Spleen (tissue), 11 donors: ENCODE measurements around the gene GRHPR. TPM values are rescaled to one million over a fixed set of nuclear protein-coding genes. Genes with fewer than 3 reads are reported as not detected.

Experiments used
- DNase-seq: peaks from one replicate; pipeline ENCODE4 v3.0.0-alpha.2; 2020
- H3K27ac ChIP-seq, 8 donors: fragments of 200-600 bp; sonication (generic) in 7 of 8; 1 replicate in 4 of 8; 2 replicates in 4 of 8; pipeline versions ENCODE4 v1.5.0 to v1.8.0; 2016 to 2021; ENCODE audit warnings: inconsistent platforms in 4 of 8, mild to moderate bottlenecking in 4 of 8, moderate library complexity in 1 of 8
- H3K27me3 ChIP-seq, 7 donors: fragments of 200-600 bp; sonication (generic) in 6 of 7; replicated peaks in 1 of 7; 1 replicate in 4 of 7; 2 replicates in 3 of 7; pipeline versions ENCODE4 v1.5.0 to v1.8.0; 2016 to 2021; ENCODE audit warnings: inconsistent platforms in 3 of 7, mild to moderate bottlenecking in 1 of 7
- H3K36me3 ChIP-seq, 6 donors: fragments of 200-600 bp; sonication (generic) in 5 of 6; 1 replicate in 4 of 6; 2 replicates in 2 of 6; pipeline versions ENCODE4 v1.5.0 to v1.8.0; 2016 to 2021; ENCODE audit warnings: inconsistent platforms in 2 of 6
- H3K4me1 ChIP-seq, 6 donors: fragments of 200-600 bp; sonication (generic) in 5 of 6; 1 replicate in 3 of 6; 2 replicates in 3 of 6; pipeline versions ENCODE4 v1.5.0 to v1.8.0; 2016 to 2021; ENCODE audit warnings: inconsistent platforms in 3 of 6
- H3K4me3 ChIP-seq, 8 donors: fragments of 200-600 bp; sonication (generic) in 7 of 8; 1 replicate in 4 of 8; 2 replicates in 4 of 8; pipeline versions ENCODE4 v1.5.0 to v1.8.0; 2016 to 2021; ENCODE audit warnings: inconsistent platforms in 4 of 8, mild to moderate bottlenecking in 4 of 8, moderate library complexity in 2 of 8
- H3K9me3 ChIP-seq, 8 donors: fragments of 200-600 bp; sonication (generic) in 7 of 8; 1 replicate in 4 of 8; 2 replicates in 4 of 8; pipeline versions ENCODE4 v1.5.0 to v1.8.0; 2016 to 2021; ENCODE audit warnings: inconsistent platforms in 4 of 8
- POLR2A ChIP-seq, 3 donors: fragments of 450-650 bp; IDR thresholded peaks; one replicate each; pipeline ENCODE4 v1.5.1; 2017; ENCODE audit warnings: antibody characterized with exemption in 3 of 3, mild to moderate bottlenecking in 1 of 3
- POLR2AphosphoS5 ChIP-seq, 3 donors: sonication (generic); formaldehyde crosslinking; IDR thresholded peaks; one replicate each; pipeline ENCODE4 v1.5.1; 2017; ENCODE audit warnings: antibody characterized with exemption in 3 of 3
- whole genome bisulfite sequencing, 5 donors: extraction: QIAGEN DNeasy Blood & Tissue Kit in 3 of 5; methylation state at CpG; one replicate each; pipeline versions ENCODE4 v1.1.5 to v1.1.7; 2013 to 2018; 5-methylcytosine and 5-hydroxymethylcytosine counted together
- intact Hi-C: fragments of 100-400 bp; cut with DNase I; formaldehyde crosslinking; loops from one replicate; pipeline ENCODE4 v1.15.0; 2023; ENCODE audit warnings: low total_unique reads
- polyA plus RNA-seq, 3 donors: library from polyadenylated mRNA; stranded (reverse); fragments of 200-250 nt; gene quantifications; one replicate each; pipeline ENCODE4 v1.2.1, GENCODE V29; 2013
- total RNA-seq, 7 donors: library from RNA; depleted of rRNA in 3 of 7; stranded (reverse); fragments of >200 nt in 3 of 7; fragmentation: NEBNext Ultra II Directional in 4 of 7; extraction: Animal tissue kit (Norgen Biotek cat#: 25700) in 4 of 7; gene quantifications; one replicate each; pipeline versions ENCODE4 v1.1.0 to v1.2.1, GENCODE V29; 2016 to 2021
- TF ChIP-seq, protein P1 (sequence below), 11 experiments: fragments of 200-600 bp in 7 of 11; fragments of 450-650 bp in 4 of 11; sonication (generic) in 4 of 11; IDR thresholded peaks in 8 of 11; conservative IDR thresholded peaks in 3 of 11; 1 replicate in 7 of 11; 2 replicates in 4 of 11; pipeline versions ENCODE4 v1.4.0 to v1.8.0; 2016 to 2021; ENCODE audit warnings: antibody characterized with exemption in 11 of 11, inconsistent platforms in 4 of 11, mild to moderate bottlenecking in 1 of 11
- donor health status: healthy with polysubstance abuse.
- donor health status: DM: no; HTN: no; CAD: no; lungs with moderate emphysema.
- donor health status: DM: no; HTN: no; CAD: no.
- donor health status: Bipolar disorder and iron deficiency.
- donor health status: healthy.
- donor health status: DM: no; HTN: no; CAD: no.
- donor health status: DM: yes; HTN: yes; CAD: no.

GRHPR gene
- total and polyA plus RNA-seq, 10 donors: 44.9 to 114 (median 63.0) TPM

DNA sequence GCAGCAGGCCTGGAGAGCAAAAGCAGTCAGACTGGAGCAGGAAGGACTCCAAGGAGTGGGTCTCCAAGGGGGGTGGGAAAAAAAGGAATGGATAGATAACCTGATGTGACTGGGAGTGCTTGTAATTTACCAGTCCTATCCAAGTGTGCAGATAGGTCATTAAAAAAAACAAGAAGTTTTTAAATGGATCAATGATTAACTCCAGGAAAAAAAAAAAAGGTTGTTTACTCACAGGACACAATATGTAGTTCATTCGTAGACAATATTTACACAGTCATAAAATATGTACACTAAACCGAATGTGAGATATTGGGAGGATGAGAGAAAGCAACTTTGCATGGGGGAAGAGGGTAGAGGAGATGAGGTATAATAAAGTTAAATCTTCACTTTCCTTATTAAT lies 22.4 kb downstream of the GRHPR start:
- Histone ChIP-seq H3K27ac (no peak overlapping the region), H3K27me3 (no peaks in the 10 kb centered on the region), H3K9me3 (no peaks in the 10 kb centered on the region), H3K36me3 (peaks cover 0 to 68% (median 29%) of the 10 kb centered on the region in 6 donors), H3K4me1 (peaks cover 0 to 3% (median 0%) of the 10 kb centered on the region in 6 donors), H3K4me3 (no peak overlapping the region)
- no peak for DNase-seq
- 89 to 96% (median 93%) methylated on average over 2 of the region's 2 CpGs for WGBS, 5 donors
- intact Hi-C loops: no loop called here
- no peak for TF ChIP-seq POLR2A (IDR thresholded peaks at IDR 0.05)
- TF ChIP-seq POLR2AphosphoS5 (IDR thresholded peaks at IDR 0.05): no peak
- TF ChIP-seq, protein P1, sequence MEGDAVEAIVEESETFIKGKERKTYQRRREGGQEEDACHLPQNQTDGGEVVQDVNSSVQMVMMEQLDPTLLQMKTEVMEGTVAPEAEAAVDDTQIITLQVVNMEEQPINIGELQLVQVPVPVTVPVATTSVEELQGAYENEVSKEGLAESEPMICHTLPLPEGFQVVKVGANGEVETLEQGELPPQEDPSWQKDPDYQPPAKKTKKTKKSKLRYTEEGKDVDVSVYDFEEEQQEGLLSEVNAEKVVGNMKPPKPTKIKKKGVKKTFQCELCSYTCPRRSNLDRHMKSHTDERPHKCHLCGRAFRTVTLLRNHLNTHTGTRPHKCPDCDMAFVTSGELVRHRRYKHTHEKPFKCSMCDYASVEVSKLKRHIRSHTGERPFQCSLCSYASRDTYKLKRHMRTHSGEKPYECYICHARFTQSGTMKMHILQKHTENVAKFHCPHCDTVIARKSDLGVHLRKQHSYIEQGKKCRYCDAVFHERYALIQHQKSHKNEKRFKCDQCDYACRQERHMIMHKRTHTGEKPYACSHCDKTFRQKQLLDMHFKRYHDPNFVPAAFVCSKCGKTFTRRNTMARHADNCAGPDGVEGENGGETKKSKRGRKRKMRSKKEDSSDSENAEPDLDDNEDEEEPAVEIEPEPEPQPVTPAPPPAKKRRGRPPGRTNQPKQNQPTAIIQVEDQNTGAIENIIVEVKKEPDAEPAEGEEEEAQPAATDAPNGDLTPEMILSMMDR (IDR thresholded peaks at IDR 0.05 in 8 of 11, conservative IDR thresholded peaks at IDR 0.05 in 3 of 11): no peak

DNA sequence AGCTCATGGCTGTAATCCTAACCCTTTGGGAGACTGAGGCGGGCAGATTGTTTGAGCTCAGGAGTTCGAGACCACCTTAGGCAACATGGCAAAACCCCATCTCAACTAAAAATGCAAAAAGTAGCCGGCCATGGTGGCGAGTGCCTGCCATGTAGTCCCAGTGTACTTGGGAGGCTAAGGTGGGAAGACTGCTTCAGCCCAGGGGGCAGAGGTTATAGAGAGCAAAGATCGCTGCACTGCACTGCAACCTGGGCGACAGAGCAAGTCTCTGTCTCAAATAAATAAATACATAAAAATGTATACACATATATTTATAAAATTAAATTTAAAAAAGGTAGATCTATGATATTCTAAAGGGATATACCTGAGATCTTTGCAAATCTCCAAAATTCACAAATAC lies 23.3 kb downstream of the GRHPR start:
- H3K27ac ChIP-seq: no peak overlapping the region
- DNase-seq: no peak
- WGBS, 5 donors: 89 to 97% (median 96%) methylated on average over 6 of the region's 6 CpGs
- peaks cover 0 to 66% (median 20%) of the 10 kb centered on the region in 6 donors for H3K36me3 ChIP-seq
- no peaks in the 10 kb centered on the region for H3K9me3 ChIP-seq
- no peaks in the 10 kb centered on the region for H3K4me1 ChIP-seq
- no peak for TF ChIP-seq POLR2AphosphoS5 (IDR thresholded peaks at IDR 0.05)
- no peak for TF ChIP-seq POLR2A (IDR thresholded peaks at IDR 0.05)
- TF ChIP-seq, protein P1 (IDR thresholded peaks at IDR 0.05 in 8 of 11, conservative IDR thresholded peaks at IDR 0.05 in 3 of 11): no peak
- H3K4me3 ChIP-seq: no peak overlapping the region
- H3K27me3 ChIP-seq: no peaks in the 10 kb centered on the region
- intact Hi-C loops: no loop called here

DNA sequence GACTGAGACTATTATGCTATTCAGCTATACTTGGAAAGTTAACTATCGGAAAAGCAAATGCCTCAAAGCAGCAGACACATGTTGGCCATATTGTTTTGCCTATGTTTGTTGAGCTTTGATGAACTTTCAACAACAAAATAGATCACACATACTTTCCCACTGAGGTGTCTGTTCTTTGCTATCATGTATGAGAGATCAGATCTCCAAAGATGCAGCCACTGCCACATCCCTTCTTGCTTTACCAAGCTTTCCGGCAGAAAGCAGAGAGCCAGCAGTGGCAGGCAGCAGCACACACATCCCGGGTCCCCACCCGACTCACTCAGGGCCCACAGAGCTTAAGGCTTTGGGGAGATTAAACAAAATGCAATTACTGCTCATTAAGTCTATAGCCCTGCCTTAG lies 23.9 kb downstream of the GRHPR start:
- Histone ChIP-seq H3K36me3 (peaks cover 0 to 60% (median 15%) of the 10 kb centered on the region in 6 donors), H3K4me3 (no peak overlapping the region), H3K9me3 (no peaks in the 10 kb centered on the region), H3K27me3 (no peaks in the 10 kb centered on the region), H3K27ac (no peak overlapping the region), H3K4me1 (no peaks in the 10 kb centered on the region)
- 89 to 96% (median 92%) methylated on average over 4 of the region's 4 CpGs for WGBS, 5 donors
- TF ChIP-seq POLR2AphosphoS5 (IDR thresholded peaks at IDR 0.05) (no peak), POLR2A (IDR thresholded peaks at IDR 0.05) (no peak)
- TF ChIP-seq, protein P1 (IDR thresholded peaks at IDR 0.05 in 8 of 11, conservative IDR thresholded peaks at IDR 0.05 in 3 of 11): no peak
- intact Hi-C loops: no loop called here
- no peak for DNase-seq

DNA sequence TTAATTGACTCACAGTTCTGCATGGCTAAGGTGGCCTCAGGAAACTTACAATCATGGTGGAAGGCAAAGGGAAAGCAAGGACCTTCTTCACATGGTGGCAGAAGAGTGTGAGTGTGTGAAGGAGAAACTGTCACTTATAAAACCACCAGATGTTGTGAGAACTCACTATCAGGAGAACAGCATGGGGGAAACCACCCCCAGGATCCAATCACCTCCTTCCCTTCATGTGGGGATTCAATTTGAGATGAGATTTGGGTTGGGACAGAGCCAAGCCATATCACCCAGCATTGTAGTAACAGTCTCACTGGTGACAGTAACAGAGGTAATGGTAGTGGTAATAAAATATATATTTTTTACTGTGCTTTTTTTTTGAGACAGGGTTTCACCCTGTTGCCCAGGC lies 24.6 kb downstream of the GRHPR start:
- intact Hi-C loops: no loop called here
- Histone ChIP-seq H3K36me3 (peaks cover 0 to 53% (median 8%) of the 10 kb centered on the region in 6 donors), H3K4me1 (peaks cover 0 to 5% (median 0%) of the 10 kb centered on the region in 6 donors), H3K27me3 (no peaks in the 10 kb centered on the region), H3K9me3 (no peaks in the 10 kb centered on the region), H3K27ac (no peak overlapping the region), H3K4me3 (no peak overlapping the region)
- TF ChIP-seq POLR2AphosphoS5 (IDR thresholded peaks at IDR 0.05) (no peak), POLR2A (IDR thresholded peaks at IDR 0.05) (no peak)
- TF ChIP-seq, protein P1 (IDR thresholded peaks at IDR 0.05 in 8 of 11, conservative IDR thresholded peaks at IDR 0.05 in 3 of 11): no peak
- no peak for DNase-seq
